ENCODE data around the gene CIAO3. TPM values are rescaled to one million over a fixed set of nuclear protein-coding genes. Genes with fewer than 3 reads are reported as not detected.
"Not testable (repeated sequence)": the region's sequence is repeated elsewhere in the genome, so short reads cannot be mapped to it uniquely, and the experiment has no call there.

CIAO3 gene
- total RNA-seq, 1 donor from 2014 or later: 21.7 TPM

GRCh38 chr16:693364-693763, 47.4 kb downstream of the CIAO3 start:
- DNase-seq (ENCODE audit: low read depth): no peak

DNA sequence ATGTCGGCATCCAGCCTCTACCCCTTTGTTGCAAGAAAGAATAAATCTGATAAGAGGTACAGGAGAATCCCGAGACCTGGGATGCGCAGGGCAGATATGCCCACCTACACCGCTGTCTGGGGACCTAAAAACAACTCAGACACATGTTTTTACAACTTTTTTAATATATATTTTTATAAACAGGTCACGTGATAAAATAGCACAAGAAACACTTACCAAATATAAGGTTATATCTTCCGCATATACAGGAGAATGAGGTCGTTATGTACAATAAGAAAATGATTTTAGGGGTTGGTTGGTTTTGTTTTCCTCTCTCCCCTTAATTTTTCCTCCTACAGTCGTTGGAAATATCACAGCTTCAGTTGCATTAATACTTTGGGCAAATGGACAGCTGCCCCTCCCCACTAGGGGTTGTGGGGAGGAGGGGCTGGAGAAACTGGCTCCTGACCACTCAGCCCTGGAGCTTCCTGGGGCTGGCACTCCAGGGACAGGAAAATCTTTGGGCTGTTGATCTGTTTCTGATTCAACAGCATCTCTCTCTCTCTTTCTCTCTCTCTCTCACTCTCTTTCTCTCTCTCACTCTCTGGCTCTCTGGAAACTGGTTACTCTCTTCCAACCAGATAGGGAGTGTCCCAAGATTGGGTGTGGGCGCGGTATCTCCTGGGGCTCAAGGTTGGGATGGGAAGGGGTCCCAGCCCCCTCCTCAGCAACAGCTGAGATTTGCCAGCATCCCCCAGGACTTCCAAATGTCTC, 48.3 kb downstream of the CIAO3 start:
- no peak for DNase-seq (ENCODE audit: low read depth)

DNA sequence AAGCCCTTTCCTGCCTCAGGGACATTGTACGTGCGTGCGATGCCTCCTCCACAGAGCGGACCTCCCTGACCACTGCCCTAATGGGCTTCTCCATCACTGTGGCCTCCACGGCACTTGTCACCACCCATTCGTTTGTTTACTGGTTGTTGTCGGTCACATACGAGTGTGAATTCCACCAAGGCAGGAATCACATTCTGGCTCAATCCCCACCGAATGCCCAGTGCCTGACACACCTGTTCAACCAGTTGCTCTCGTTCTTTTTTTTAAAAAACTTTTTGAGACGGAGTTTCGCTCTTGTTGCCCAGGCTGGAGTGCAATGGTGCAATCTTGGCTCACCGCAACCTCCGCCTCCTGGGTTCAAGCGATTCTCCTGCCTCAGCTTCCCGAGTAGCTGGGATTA, 49.6 kb downstream of the CIAO3 start:
- DNase-seq (ENCODE audit: low read depth): not testable (repeated sequence)

- no peak for DNase-seq (ENCODE audit: low read depth)
Measured at GRCh38 chr16:689175-689897, 51.5 kb downstream of the CIAO3 start.

DNA sequence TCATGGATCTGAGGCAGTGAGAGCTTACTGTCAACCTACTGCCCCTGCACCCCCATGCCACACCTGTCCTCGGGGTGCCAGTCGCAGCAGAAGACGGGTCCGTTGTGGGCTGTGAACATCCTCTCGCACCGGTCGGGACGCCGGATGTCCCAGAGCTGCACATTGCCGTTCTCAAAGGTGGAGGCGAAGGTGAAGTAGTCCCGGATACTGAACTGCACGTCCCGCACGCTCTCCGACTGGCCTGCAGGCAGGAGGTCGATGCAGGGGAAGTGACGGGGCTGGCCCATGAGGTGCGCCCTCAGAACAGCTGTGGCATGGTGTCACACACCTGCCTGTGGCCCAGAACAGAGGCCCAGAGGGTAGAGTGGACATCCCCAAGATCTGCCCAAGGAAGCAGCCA, 53.3 kb downstream of the CIAO3 start:
- DNase-seq (ENCODE audit: low read depth): no peak

DNA sequence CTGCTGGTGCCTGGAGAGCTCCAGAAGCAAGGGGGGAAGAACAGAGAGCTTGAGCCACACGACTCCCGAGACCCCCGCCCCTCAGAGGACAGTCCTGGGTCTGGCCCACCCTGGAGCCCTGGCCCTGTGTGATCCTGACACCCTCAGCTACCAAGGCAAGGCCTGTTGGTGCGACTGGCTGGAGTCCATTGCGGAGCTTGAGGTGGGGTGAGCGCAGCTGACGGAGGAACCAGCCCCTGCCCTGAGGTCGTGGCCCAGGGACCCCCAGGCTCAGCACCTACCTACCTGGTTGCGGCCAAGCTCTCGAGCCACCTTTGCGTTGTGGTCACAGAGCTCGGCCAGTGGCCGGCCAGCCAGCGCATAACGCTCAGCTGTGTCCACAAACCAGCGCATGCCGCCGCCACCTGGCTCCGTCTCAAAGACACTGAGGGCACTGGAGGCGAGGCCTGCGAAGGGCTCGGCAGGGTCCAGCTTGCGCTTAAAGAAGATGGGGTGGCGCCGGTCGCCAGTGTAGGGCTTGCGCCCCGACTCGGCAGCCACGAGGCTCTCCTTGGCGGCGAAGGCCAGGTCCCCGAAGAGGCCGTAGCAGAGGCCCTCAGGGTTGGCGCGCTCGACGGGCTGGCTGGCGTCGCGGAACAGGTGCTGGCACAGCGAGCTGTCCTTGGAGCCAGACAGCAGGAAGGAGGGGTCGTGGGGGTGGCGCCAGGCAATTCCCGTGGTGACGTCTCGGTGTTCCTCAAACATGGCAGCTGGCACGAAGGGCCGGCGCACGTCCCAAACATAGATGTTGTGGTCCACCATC, 54.1 kb downstream of the CIAO3 start:
- DNase-seq (ENCODE audit: low read depth): no peak

DNA sequence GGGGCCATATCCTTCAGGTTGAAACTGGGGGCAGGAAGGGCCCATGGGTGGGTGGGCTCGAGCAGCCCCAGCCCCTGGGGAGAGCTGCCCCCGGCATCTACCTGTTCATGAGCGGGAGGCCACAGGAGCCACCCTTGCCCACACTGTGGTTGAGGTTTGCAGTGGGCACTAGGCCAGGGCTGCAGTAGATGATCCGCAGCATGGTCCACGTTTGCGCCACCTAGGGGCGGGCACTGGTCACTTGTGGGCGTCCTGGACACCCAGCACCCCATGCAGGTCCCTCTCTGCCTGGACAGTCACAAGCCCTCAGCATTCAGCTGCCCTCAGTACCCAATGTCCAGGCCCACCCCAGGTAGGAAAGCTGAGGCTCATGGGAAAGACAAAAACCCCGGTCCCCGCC, 54.8 kb downstream of the CIAO3 start:
- no peak for DNase-seq (ENCODE audit: low read depth)

DNA sequence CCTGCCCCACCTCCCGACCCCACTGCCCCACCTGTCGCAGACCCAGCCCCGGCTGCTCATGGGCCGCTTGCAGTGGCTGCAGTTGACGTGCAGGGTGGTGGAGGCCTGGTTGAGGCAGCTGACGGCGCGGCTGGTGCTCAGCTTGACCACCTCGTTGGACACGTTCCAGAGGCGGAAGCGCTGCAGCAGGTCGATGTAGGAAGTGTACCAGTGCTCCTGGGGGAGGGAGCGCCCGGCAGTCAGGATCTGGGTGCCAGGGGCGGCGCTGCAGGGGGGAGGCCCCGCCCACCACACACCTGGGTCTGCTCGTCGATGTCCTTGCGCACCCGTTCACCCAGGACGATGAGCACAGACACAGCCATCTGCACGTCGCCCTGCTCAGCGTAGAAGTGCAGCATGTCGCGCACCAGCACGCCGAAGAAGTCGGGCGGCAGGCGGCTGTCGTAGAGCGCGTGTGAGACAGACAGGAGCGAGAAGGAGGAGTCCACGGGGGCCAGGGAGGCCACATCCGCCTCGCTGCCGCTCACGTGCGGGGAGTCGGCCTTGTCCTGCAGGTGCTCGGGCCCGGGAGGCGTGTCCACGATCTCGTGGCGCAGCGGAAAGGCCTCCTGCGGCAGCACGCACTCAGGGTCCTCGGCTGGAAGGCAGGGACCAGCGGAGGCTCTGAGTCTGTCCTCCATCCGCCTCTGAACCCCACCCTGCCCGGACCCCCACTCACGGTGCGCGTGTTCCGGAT, 55.7 kb downstream of the CIAO3 start:
- DNase-seq (ENCODE audit: low read depth): no peak

DNA sequence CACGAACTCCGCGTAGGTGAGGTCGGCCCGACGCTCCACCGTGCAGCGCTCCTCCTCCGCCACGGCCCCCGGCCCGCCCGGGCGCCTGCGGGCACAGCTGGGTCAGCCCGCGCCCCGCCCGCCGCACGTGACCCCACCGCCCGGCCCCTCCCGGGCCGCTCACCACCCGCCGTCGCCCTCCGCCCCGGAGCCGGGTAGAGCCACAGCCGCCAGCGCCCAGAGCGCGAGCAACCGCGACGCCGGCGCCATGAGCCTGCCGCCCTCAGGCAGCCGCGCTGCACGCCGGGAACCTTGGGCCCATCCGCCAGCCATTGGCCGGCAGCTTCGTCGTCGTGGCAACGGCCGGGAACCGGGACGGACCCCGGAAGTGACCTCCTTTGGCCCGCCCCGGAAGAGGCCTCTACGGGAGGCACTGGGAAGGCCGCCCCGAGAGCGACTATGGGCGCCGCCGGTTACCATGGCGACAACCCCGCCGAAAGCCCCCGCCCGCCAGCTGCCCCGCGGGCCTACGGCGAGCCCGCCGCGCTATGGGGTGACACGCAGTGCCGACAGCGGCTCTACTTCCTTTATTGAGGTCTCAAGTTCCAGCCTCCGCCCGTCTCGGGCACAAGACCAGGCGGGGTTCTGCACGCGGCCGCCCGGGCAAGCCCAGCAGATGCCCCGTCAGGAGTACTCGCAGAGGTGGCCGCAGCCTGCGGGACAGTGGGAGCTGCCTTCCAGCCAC, 56.6 kb downstream of the CIAO3 start, which contains the start of gene JMJD8:
Gene JMJD8 (minus strand): TSS at position 264 of the 724 bp plus-strand sequence. CDS start 15 bp downstream, at position 249.
- peak; percentile 85 for DNase-seq (ENCODE audit: low read depth)

GRCh38 chr16:683396-684070, 57.3 kb downstream of the CIAO3 start:
- DNase-seq (ENCODE audit: low read depth): no peak

- no peak for DNase-seq (ENCODE audit: low read depth)
Measured at GRCh38 chr16:682493-683395, 58.1 kb downstream of the CIAO3 start.

DNA sequence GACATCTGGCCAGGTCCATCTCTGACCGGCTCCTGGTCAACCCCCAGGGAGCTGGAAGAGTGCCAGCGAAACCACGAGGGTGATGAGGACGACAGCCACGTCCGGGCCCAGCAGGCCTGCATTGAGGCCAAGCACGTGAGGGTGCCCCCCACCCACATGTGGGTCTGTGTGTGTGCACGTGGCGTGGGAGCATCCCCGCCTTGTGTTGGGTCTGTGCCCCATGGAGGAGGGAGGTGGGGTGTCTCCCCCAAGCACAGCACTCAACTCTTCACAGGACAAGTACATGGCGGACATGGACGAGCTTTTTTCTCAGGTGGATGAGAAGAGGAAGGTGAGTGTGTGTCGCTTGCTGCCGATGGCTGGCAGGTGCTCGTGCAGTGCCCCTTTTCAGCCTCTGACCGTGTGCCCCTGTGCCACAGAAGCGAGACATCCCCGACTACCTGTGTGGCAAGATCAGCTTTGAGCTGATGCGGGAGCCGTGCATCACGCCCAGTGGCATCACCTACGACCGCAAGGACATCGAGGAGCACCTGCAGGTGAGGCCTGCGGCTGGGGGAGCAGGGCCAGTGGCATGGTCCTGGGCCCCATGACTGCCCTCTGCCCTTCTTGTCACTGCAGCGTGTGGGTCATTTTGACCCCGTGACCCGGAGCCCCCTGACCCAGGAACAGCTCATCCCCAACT, 58.9 kb downstream of the CIAO3 start:
- DNase-seq (ENCODE audit: low read depth): no peak

DNA sequence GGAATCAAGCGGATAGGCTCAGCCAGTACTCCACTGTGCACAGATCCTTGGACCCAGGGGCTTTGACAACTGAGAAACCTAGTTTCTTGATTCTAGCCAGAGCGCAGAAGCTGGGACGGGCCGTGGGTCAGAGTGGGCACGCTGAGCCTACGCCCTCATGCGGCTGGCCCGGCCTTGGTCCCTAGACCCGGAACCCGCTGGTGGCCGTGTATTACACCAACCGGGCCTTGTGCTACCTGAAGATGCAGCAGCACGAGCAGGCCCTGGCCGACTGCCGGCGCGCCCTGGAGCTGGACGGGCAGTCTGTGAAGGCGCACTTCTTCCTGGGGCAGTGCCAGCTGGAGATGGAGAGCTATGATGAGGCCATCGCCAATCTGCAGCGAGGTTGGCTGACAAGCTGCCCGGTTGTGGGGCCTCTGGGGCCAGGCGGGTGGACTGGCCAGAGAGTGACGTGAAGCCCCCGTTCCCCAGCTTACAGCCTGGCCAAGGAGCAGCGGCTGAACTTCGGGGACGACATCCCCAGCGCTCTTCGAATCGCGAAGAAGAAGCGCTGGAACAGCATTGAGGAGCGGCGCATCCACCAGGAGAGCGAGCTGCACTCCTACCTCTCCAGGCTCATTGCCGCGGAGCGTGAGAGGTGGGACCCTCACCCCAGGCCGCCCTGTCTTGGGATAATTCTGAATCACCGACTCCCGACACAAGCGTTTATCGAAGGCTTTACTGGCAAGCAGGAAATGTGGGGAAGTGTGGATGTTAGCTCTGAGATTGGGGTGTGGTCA, 59.6 kb downstream of the CIAO3 start:
- DNase-seq (ENCODE audit: low read depth): no peak

GRCh38 chr16:680625-680945, 60.2 kb downstream of the CIAO3 start:
- no peak for DNase-seq (ENCODE audit: low read depth)

DNA sequence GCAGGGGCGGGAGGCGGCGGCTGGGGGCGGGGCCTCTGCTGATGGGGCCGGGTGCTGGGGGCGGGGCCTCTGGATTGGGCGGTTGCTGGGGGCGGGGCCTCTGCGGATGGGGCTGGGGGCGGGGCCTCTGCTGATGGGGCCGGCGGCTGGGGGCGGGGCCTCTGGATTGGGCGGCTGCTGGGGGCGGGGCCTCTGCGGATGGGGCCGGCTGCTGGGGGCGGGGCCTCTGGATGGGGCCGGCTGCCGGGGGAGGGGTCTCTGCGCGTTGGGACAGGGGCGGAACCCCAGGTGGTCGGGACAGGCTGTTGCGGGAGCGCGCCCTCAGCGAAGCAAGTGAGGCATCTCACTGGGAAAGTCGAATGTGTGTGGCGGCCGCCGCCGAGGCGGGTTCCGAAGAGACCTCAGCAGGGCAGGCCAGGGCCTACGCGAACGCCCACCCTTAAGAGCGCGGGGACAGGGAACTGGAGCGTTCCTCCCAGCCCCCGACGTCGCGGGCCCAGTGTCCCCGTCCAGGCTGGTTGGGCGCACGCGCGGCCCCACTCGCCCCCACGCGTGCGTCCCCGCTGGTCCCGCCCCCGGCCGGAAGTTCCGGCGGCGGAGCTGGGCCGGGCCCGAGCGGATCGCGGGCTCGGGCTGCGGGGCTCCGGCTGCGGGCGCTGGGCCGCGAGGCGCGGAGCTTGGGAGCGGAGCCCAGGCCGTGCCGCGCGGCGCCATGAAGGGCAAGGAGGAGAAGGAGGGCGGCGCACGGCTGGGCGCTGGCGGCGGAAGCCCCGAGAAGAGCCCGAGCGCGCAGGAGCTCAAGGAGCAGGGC, 60.8 kb downstream of the CIAO3 start, which contains the start of gene STUB1:
Gene STUB1 (plus strand): TSS at position 597 of the 811 bp plus-strand sequence. CDS start 116 bp downstream, at position 713.
- DNase-seq (ENCODE audit: low read depth): peak; percentile 42

Data from renal cortical epithelial cell (primary cell).